Raji (cell line): ENCODE data around the gene FOXC2.

ENCODE experiments used
- POLR2A ChIP-seq: IDR thresholded peaks from 2 replicates; pipeline ENCODE4 v1.6.1; 2011; ENCODE audit warnings: low read depth, low read length, control low read depth; ENCODE audit not compliant: insufficient read depth

Gene FOXC2

DNA sequence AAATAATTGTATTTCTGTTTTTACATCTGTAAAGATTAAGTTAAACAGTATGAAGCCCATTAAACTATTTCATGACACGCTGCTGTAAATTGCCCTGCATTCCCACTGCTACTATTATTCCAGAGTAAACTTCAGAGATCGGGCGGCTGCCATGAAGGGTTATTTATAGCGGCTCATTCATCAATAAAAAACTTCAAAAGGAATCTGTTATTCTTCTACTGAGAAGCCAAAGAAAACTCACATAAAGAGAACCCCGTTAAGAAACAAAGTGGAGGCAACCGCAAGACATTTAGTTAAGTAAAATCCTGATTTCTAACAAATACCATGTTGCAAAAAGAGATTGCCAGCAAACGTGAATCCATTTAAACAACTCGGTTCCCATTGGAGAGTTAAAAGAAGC is 28.1 kb downstream of the FOXC2 start:
- no peak for TF ChIP-seq POLR2A

DNA sequence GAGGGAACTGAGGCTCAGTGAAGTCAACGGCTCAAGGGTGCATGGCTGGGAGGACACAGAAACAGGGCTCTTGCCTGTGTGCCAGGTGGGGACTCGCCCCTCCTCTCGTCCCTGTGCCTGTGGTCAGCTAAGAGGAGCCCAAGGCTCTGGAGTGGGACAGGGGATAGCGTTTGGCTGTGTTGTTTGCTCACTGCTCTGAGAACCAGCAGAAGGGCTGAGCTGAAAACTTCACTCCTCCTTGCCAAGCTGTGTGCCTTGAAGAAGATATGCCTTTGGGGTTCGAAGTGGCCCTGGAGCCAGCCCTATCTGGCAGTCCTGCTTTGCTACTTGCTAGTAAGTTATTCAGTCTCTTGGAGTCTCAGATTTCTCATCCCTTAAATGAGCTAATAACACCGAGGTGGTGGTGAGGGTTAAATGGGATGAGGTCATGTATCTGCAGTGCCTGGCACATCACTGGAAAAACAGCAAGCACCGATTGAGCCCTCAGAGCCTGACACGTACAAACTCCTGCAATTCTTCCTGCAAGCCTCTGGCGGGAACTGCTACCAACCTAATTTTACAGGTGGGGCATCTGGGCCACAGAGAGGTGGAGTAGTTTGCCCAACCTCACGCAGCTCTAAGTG is 29.5 kb downstream of the FOXC2 start:
- no peak for TF ChIP-seq POLR2A

DNA sequence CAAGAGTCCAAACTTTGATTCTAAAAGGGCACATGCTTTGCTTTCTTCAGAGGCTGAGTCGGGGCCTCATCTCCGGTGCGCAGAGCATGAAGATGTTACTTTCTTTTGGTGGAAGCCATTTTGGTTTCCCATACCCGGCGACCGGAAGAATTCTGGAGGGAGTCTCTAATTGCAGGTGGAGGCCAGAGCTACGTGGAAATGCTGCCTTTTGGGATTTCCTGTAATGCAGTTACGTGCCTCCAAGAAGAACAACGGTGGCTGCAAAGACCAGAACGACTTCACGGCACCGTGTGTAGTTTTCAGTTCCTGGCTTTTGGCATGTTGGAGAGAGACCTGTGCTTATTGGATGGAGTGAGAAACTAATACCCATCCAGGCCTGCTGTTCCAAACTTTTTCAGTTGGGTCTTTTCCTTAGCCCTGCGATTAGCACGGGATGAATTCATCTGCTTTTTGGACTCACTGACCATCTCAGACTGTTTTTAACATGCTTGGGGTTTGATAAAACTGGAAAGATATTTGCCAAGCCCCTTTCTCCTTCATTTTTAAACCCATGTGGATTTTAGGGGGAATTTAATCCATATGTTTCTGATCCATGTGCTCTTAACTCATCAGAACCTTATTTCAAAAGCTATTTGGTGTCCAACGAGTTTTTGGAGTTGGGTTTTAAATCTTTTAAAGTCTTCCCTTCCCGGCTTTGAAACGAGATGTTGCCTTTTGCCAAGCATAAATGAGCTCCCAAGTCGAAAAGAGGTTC is 30.7 kb downstream of the FOXC2 start:
- no peak for TF ChIP-seq POLR2A

DNA sequence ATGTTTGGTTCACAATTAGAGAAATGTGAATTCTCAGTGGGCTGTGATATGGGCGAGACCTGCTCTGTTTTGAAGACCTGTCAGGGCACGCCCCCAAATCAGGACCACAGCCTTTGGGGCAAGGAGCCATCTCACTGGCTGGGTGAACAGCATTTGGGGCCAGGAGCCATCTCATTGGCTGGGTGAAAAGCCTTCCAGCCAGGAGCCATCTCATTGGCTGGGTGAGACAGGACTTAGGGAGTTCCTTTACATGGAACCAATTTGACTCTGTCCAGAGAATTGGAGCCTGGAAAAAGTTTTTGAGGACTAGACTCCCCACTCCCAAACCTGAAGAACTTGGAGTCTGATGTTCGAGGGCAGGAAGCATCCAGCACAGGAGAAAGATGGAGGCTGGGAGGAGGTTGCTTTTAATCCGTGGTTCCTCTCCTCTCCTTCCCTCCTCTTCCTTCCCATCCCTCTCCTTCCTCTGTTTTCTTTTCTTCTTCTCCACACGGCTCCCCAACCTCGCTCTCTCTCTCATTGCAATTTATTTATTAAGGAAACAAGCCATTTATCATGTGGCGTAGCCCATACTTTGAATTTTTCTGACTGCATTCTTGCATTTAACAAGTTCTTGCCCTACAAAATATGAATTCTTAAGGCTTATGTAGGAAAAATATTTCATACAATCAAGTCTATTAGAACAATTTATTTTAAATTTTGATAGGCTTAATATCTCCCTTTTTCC is 31.4 kb downstream of the FOXC2 start:
- TF ChIP-seq POLR2A = no peak

DNA sequence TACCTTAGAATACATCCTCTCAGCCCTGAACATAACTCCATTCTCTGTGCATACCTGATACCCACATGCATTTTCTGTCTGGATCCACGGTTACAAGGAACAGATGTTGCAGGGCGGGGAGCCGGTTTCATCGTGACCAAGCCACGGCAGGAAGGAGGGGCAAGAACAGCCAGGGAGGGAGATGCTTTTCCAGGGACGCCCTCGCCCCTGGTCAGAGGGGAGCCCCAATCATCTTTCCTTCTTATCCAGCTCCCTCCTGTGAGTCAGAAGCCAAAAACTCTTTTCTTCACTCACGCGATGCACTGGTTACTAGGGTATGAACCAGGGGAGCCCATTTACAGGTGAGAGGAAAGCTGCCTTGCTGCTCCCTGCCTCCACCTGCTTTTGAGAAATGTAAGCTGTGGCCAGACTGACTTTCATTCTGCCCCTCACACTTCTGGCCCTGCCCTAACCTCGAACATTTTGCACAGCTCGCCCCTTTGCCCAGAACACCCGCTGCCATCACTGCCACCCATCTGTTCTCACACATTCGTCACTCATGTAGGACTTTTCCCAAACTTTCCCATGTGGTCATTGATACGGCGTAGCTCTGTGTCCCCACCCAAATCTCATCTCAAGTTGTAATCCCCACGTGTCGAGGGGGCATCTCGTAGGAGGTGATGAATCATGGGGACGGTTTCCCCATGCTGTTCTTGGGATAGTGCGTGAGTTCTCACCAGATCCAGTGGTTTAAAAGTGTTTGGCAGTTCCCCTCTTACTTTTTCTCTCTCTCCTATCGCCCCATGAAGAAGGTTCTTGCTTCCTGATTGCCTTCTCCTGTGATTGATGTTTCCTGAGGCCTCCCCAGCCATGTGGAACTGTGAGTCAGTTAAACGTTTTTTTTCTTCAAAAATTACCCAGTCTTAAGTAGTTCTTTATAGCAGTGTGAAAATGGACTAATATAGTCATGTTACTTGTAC is 32.3 kb downstream of the FOXC2 start:
- no peak for TF ChIP-seq POLR2A

DNA sequence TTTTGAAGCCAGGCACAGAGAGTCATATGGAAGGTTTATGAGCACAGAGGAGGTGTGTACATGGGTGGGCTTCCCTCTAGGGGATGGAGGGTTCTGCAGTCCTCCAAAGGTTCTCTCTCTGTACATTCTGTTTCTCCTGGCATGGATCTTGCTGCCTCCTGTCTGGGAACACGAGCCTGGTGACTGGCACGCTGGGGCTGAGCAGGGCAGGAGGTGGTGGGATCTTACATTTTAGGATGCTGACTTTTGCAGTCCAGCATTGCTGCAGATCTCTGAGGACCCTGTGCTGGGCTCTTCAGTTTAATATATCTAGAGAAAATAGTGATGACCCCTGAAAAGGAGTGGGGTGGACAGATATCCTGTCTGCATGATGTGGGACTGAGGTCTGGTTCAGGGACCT is 34.7 kb downstream of the FOXC2 start:
- no peak for TF ChIP-seq POLR2A

DNA sequence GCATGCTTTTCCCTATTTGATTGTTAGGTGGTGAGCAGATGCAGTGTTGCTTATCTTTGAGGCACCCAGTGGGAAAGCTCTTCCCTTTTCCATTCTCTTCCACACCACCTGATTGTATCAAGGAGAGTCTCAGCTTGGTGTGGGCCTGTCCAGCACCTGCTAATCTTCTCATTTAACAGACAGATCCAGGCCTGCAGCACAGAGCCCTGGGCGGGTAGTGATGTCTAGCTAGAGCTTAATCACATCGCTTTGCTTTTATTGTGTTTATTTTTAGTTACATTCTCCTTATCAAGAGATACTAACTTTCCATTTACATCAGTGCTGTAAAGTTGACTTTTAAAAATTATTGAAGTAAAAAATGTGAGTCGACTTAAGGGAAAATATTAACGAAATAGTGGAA is 35.9 kb downstream of the FOXC2 start:
- TF ChIP-seq POLR2A = no peak

DNA sequence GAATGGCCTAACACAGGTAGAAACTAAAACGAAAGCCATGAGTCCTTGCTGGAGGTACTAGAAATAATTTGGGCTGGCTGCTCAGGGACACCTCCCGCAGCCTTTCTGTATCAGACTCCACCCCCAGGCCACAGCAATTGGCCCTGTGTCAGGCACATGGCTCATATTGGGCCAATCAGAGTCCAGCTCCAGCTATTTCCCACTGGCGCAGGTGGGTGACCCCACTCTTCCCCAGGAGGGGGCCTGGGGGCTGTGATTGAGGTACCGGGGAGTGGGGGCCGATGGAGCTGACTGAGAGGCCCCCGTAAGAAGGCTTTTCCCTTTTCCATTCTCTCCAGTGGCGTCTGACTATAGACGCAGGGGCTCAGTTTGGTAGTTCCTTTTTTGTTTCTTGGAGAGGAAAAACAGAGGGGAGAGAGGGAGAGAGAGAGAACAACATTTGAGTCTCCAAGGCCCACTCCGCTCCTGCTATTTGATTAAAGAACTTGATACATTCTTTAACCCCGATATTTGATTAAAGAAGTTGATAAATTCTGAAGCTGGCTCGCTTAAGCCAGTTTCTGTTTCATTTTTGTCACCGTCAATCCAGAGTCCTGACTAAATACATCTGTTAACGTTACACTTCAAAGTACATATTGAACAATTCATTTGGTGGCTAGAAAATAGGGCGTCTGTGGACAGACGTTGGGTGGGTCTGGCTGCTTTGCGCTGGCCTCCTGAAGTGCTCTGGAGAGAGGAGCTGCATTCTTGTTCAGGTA is 38.0 kb downstream of the FOXC2 start:
- no peak for TF ChIP-seq POLR2A

DNA sequence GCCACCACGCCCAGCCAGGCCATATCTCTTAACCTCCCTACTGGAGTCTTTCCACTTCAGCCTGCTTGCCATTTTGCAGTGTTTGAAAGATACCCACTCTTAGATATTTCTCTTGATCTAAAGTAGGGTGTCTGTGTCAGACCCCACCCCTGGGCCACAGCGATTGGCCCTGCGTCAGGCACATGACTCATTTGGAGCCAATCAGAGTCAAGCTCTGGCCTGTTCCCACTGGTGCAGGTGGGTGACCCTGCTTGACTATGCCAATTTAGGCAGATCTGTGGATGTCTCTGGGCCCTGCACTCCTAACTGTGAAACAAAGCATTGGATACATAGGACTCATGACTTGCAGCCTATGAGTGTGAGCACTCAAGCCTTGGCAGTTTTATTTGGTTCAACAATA is 39.3 kb downstream of the FOXC2 start:
- TF ChIP-seq POLR2A = no peak

DNA sequence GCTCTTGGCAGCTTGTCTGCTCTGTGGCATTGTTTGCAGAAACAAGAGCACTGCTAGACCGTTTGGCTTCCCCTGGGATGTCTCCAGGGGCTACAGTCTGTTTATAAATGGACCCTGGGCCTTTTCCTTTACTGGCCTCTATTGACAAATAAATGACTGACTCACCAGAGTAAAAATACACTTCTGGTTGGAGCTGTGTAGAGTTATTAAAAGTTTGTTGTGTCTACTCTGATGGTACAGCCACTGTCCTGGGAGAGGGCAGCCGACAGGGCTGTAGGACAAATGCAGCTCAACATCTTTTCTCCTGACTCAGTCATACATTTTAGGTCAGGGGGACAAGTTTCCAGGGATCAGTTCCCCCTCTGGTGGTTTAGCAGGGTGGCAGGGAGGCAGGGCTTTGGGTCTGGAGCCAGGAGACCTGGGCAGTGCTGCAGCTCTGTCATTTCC is 41.7 kb downstream of the FOXC2 start:
- no peak for TF ChIP-seq POLR2A

DNA sequence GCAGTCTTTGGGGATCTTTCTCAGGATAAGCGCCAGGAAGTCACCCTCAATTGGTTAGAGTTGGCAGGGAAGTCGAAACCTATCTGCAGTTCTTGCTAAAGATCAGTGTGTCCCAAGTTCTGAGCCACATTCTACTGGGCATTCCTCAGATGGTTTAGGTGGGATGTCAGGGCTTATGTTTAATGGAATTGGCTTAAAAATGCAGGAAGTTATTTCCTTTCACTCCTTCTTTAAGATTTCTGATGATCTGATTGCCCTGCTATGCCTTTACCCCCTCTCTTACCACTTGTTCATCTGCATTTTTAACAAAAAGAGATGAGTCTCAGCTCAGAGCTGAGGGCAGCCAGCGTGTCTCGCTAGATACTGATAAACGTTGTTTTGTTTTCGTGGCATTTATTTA is 42.5 kb downstream of the FOXC2 start:
- no peak for TF ChIP-seq POLR2A

DNA sequence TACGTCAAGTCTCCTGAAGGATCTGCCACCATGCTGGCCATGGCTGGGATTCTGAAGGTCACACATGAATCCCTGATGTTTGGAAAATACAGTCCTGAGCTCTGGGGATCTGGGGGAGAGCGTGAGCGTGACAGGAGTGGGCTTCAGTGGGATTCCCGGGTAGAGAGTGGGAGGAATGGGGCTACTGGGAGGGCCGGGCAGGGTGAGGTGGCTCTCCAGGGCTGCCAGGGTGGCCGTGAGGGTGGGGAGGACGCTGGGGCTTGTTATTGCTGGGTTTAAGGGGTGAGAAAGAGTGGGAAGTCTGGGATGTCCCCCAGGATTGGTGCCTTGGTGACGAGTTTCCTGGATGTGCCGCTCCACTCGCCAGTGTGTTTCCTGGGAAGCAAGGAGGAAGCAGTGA is 43.0 kb downstream of the FOXC2 start:
- no peak for TF ChIP-seq POLR2A

DNA sequence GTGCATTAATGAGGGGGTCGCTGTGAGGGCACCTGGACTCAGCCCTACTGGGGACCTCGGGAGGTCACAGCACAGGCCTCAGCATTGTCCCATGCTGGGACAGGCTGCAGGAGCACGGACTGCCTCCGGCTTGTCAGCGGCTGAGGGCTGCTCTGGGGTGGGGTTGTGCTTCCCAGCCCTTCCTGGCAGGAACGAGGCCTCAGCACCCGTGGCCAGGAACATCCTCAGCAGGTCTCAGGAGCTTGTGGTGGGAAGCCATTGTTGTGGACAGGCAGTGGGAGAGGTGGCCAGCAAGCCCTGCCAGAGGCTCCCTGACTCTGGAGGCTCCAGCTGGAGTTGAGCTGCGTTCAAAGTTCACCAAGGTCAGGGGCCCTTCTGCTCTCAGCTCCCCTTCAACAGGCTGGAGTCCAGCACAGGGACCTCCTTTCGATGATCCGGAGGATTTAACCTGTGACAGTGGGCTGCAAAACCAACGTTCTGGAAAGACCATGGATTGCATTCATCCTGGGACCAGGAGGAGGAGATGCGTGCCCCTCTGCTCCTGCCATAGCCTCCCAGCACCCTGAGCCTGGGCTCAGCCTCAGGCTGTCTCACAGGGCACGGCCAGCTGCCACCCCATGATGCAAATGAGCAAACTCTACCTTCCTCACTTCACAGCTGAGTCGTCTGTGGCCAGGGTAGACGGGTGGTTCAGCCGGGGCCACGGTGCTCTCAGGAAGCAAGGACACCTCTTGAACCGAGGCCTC is 44.3 kb downstream of the FOXC2 start:
- no peak for TF ChIP-seq POLR2A

DNA sequence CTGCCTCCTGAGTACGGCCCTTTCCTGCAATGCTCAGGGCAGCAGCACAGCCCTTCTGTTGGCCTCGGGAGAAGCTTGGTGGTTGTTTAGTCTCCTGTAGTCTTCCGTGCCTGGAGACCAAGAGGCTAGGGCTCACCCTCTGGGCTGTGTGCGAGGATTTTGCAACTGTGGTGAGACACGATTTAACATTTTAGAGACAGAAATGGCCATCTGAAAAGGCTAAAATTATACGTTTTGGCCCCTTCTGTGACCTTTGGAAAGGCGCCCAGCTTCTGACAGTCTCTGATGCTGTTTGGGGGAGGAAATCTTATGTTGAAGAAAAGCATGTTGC is 44.9 kb downstream of the FOXC2 start:
- no peak for TF ChIP-seq POLR2A

DNA sequence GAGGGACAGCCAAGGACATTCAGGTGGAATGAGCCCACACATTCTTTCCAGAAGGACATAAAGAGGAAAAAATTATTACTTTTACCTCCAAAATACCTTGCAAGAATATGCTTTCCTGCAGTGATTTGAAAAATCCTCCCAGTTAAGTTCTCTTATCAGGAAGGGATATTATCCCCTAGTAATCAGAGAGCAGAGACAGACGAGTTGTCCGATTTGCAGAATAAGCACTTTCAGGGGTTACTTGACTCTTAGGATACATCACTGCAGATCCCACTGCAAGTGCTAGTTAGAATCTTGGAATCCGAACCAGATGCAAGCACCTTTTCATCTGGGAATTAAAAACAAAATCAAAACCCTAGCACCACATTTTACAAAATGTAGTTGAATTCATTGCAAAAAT is 45.3 kb downstream of the FOXC2 start:
- TF ChIP-seq POLR2A = no peak
